Endothelial cell of umbilical vein (primary cell): ENCODE data around the gene FAM149B1. TPM values are rescaled to one million over a fixed set of nuclear protein-coding genes. Genes with fewer than 3 reads are reported as not detected.

ENCODE experiments used
- BruUV-seq: library from RNA; stranded (reverse); fragments of 400-500 nt; replicated peaks from 2 replicates; lab custom pipeline; 2021; lab: Mats Ljungman, UMichigan
- CTCF ChIA-PET: fragments of 300-600, 350-600 bp; sonication (Branson Sonifier 250); formaldehyde crosslinking; loops from one replicate; lab custom pipeline; 2021; ENCODE audit warnings: antibody characterized with exemption, inconsistent platforms; lab: Charles Lee
- POLR2A ChIA-PET: fragments of 300-600, 350-600 bp; sonication (Branson Sonifier 250); formaldehyde crosslinking; loops from one replicate; lab custom pipeline; 2021; ENCODE audit warnings: antibody characterized with exemption, inconsistent platforms; lab: Charles Lee
- DNase-seq: peaks from one replicate; pipeline ENCODE4 v3.0.0-alpha.2; 2011; ENCODE audit warnings: low read depth, low spot score
- FAIRE-seq: peaks from 2 replicates; lab custom pipeline; 2011; peaks lifted over from hg19 to GRCh38; lab: Jason Lieb, UNC
- H2AFZ ChIP-seq: 2 replicates; pipeline ENCODE4 v1.6.0; 2012; ENCODE audit warnings: low read depth, low read length, control low read depth, inconsistent platforms
- H3K27ac ChIP-seq: 2 replicates; pipeline ENCODE4 v1.5.1; 2011; ENCODE audit warnings: low read depth, mild to moderate bottlenecking, control low read depth, low read length, moderate library complexity; ENCODE audit not compliant: insufficient read depth
- H3K27me3 ChIP-seq, 2 experiments: 2 replicates each; pipeline versions ENCODE4 v1.6.0 to v1.6.1; 2011; ENCODE audit warnings: low read length in 2 of 2, mixed read lengths in 1 of 2; ENCODE audit not compliant: control insufficient read depth in 2 of 2, insufficient read depth in 2 of 2
- H3K36me3 ChIP-seq, 2 experiments: 2 replicates in 1 of 2; 3 replicates in 1 of 2; pipeline ENCODE4 v1.5.1; 2011; ENCODE audit warnings: low read length in 2 of 2, mild to moderate bottlenecking in 1 of 2, moderate library complexity in 1 of 2; ENCODE audit not compliant: control insufficient read depth in 2 of 2, insufficient read depth in 2 of 2; ENCODE audit errors: extremely low read depth in 1 of 2
- H3K4me1 ChIP-seq: 3 replicates; pipeline ENCODE4 v1.5.1; 2011; ENCODE audit warnings: mild to moderate bottlenecking, low read length; ENCODE audit not compliant: control insufficient read depth, insufficient read depth; ENCODE audit errors: extremely low read depth
- H3K4me2 ChIP-seq: 2 replicates; pipeline ENCODE4 v1.6.1; 2011; ENCODE audit warnings: low read length, control low read depth, mixed read lengths; ENCODE audit not compliant: insufficient read depth
- H3K4me3 ChIP-seq, 3 experiments: fragments of 200-600 bp in 1 of 3; sonication (generic), shearing (Covaris generic) in 1 of 3; replicated peaks in 1 of 3; 2 replicates each; pipeline ENCODE4 v1.5.1; 2011 to 2016; ENCODE audit warnings: control low read depth in 3 of 3, low read length in 3 of 3, mild to moderate bottlenecking in 2 of 3, inconsistent platforms in 1 of 3, low read depth in 1 of 3, moderate library complexity in 1 of 3; ENCODE audit not compliant: insufficient read depth in 1 of 3
- H3K79me2 ChIP-seq: 2 replicates; pipeline ENCODE4 v1.6.0; 2012; ENCODE audit warnings: low read length, inconsistent platforms; ENCODE audit not compliant: control insufficient read depth, insufficient read depth
- H3K9ac ChIP-seq: replicated peaks from 2 replicates; pipeline ENCODE3; 2011; ENCODE audit warnings: low read length, control low read depth; ENCODE audit not compliant: insufficient read depth; ENCODE audit errors: extremely low read depth
- H3K9me1 ChIP-seq: replicated peaks from 3 replicates; pipeline ENCODE4 v1.6.0; 2011; ENCODE audit warnings: mild to moderate bottlenecking, low read length; ENCODE audit not compliant: control insufficient read depth, insufficient read depth; ENCODE audit errors: extremely low read depth
- H3K9me3 ChIP-seq: replicated peaks from 2 replicates; pipeline ENCODE4 v1.5.1; 2012; ENCODE audit warnings: low read length, inconsistent platforms; ENCODE audit not compliant: control insufficient read depth, insufficient read depth
- H4K20me1 ChIP-seq: replicated peaks from 2 replicates; pipeline ENCODE3; 2011; ENCODE audit warnings: mild to moderate bottlenecking, low read length; ENCODE audit not compliant: control insufficient read depth, insufficient read depth; ENCODE audit errors: extremely low read depth
- GATA2 ChIP-seq: IDR thresholded peaks from 2 replicates; pipeline ENCODE4 v1.7.0; 2011; ENCODE audit warnings: low read depth, mild to moderate bottlenecking, moderate library complexity, mixed read lengths, low read length; ENCODE audit not compliant: insufficient read length, insufficient read depth
- JUN ChIP-seq: IDR thresholded peaks from 2 replicates; pipeline ENCODE4 v1.6.1; 2011; ENCODE audit warnings: borderline replicate concordance, low read depth; ENCODE audit not compliant: insufficient read length, insufficient read depth
- MAX ChIP-seq: IDR thresholded peaks from 2 replicates; pipeline ENCODE4 v1.6.1; 2011; ENCODE audit not compliant: insufficient read depth, insufficient read length
- MYC ChIP-seq: IDR thresholded peaks from one replicate; pipeline ENCODE4 v1.6.1; 2011; ENCODE audit warnings: mild to moderate bottlenecking, low read depth, low read length
- POLR2AphosphoS5 ChIP-seq: IDR thresholded peaks from 2 replicates; pipeline ENCODE4 v1.6.1; 2012; ENCODE audit warnings: low read depth, mild to moderate bottlenecking, control low read depth, low read length, moderate library complexity; ENCODE audit not compliant: insufficient read depth
- dilution Hi-C: fragments of 300-500 bp; cut with MboI; formaldehyde crosslinking; loops from one replicate; pipeline ENCODE4 v1.15.0; 2019; ENCODE audit warnings: low sequenced_read_pairs; ENCODE audit not compliant: extremely low pct_ligation_motif_present
- intact Hi-C: fragments of 100-400 bp; cut with micrococcal nuclease; formaldehyde crosslinking; loops from one replicate; pipeline ENCODE4 v1.10.0; 2022
- polyA plus RNA-seq, 4 experiments: library from polyadenylated mRNA; depleted of rRNA in 3 of 4; stranded (reverse) in 3 of 4; unstranded in 1 of 4; fragments of >200 nt; gene quantifications; 2 replicates each; pipeline versions ENCODE4 v1.2.1 to v1.2.3, GENCODE V29; 2011 to 2012; ENCODE audit warnings: missing spikeins in 1 of 4
- total RNA-seq: library from RNA; stranded (reverse); gene quantifications from 2 replicates; pipeline ENCODE4 v1.2.3, GENCODE V29; 2021
- TF ChIP-seq, protein P1 (sequence below), 2 donors: IDR thresholded peaks; 1 replicate in 1 of 2; 2 replicates in 1 of 2; pipeline ENCODE4 v1.5.1; 2011; ENCODE audit warnings: low read length in 2 of 2, mild to moderate bottlenecking in 2 of 2, moderate library complexity in 2 of 2, control low read depth in 1 of 2, inconsistent platforms in 1 of 2, low read depth in 1 of 2; ENCODE audit not compliant: insufficient read depth in 1 of 2; ENCODE audit errors: extremely low read depth in 1 of 2

FAM149B1 gene
- total and polyA plus RNA-seq, 2 donors (not counting 3 experiments of a cell fraction or from before 2014, with no cell fraction given): 19.5 to 26.7 TPM

GRCh38 chr10:73215749-73216148 is 47.8 kb downstream of the FAM149B1 start:
- no peak for FAIRE-seq
- CTCF ChIA-PET: no interaction called here
- BruUV-seq: no TSS peak

More at GRCh38 chr10:73215749-73216148, 47.8 kb downstream of the FAM149B1 start:
- Histone ChIP-seq H4K20me1 (no peaks in the 10 kb centered on the region), H3K36me3 (peaks cover 2 to 3% of the 10 kb centered on the region in 2 experiments), H2AFZ (no peak overlapping the region), H3K9me1 (no peaks in the 10 kb centered on the region), H3K27ac (no peak overlapping the region), H3K4me2 (no peak overlapping the region), H3K4me3 (no peak overlapping the region), H3K9ac (no peak overlapping the region), H3K4me1 (no peaks in the 10 kb centered on the region), H3K27me3 (no peaks in the 10 kb centered on the region), H3K79me2 (no peaks in the 10 kb centered on the region), H3K9me3 (no peaks in the 10 kb centered on the region)
- dilution Hi-C loops (no loop called here), intact Hi-C loops (no loop called here)
- no peak for DNase-seq
- TF ChIP-seq POLR2AphosphoS5: no peak
- no peak for TF ChIP-seq JUN
- no peak for TF ChIP-seq MYC
- TF ChIP-seq, protein P1, sequence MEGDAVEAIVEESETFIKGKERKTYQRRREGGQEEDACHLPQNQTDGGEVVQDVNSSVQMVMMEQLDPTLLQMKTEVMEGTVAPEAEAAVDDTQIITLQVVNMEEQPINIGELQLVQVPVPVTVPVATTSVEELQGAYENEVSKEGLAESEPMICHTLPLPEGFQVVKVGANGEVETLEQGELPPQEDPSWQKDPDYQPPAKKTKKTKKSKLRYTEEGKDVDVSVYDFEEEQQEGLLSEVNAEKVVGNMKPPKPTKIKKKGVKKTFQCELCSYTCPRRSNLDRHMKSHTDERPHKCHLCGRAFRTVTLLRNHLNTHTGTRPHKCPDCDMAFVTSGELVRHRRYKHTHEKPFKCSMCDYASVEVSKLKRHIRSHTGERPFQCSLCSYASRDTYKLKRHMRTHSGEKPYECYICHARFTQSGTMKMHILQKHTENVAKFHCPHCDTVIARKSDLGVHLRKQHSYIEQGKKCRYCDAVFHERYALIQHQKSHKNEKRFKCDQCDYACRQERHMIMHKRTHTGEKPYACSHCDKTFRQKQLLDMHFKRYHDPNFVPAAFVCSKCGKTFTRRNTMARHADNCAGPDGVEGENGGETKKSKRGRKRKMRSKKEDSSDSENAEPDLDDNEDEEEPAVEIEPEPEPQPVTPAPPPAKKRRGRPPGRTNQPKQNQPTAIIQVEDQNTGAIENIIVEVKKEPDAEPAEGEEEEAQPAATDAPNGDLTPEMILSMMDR (IDR thresholded peaks at IDR 0.05; ENCODE audit: extremely low read depth in 1 of 2, insufficient read depth in 1 of 2, low read depth in 1 of 2, low read length in 2 of 2): no peak
- TF ChIP-seq MAX: no peak
- no peak for TF ChIP-seq GATA2
- POLR2A ChIA-PET: no interaction called here
